Mesendoderm (in vitro differentiated cells): ENCODE measurements around the gene FLRT2.

ENCODE experiments used
- DNase-seq: peaks from one replicate; pipeline ENCODE4 v3.0.0; 2013
- H2AK5ac ChIP-seq: 2 replicates; pipeline ENCODE4 v1.6.1; 2013; ENCODE audit warnings: low read length, inconsistent platforms
- H2BK120ac ChIP-seq: 2 replicates; pipeline ENCODE4 v1.6.1; 2013; ENCODE audit warnings: low read depth, mild to moderate bottlenecking, low read length, moderate library complexity, mixed read lengths
- H2BK15ac ChIP-seq: replicated peaks from 2 replicates; pipeline ENCODE4 v1.6.1; 2013; ENCODE audit warnings: low read depth, mild to moderate bottlenecking, moderate library complexity
- H2BK5ac ChIP-seq: 2 replicates; pipeline ENCODE4 v1.6.1; 2013; ENCODE audit warnings: low read length, inconsistent platforms
- H3K18ac ChIP-seq: 2 replicates; pipeline ENCODE4 v1.6.1; 2013; ENCODE audit warnings: mild to moderate bottlenecking, low read length, mixed read lengths
- H3K23ac ChIP-seq: one replicate; pipeline ENCODE4 v1.6.1; 2013; ENCODE audit warnings: low read length
- H3K27ac ChIP-seq: 2 replicates; pipeline ENCODE4 v1.5.1; 2013; ENCODE audit warnings: low read depth, mild to moderate bottlenecking, inconsistent platforms, low read length, moderate library complexity
- H3K27me3 ChIP-seq: 2 replicates; pipeline ENCODE4 v1.6.1; 2013; ENCODE audit warnings: low read length, control low read depth, mild to moderate bottlenecking, inconsistent platforms; ENCODE audit not compliant: insufficient read depth, poor library complexity
- H3K36me3 ChIP-seq: 2 replicates; pipeline ENCODE4 v1.6.1; 2013; ENCODE audit warnings: low read length, inconsistent platforms; ENCODE audit not compliant: control insufficient read depth, insufficient read depth
- H3K4ac ChIP-seq: one replicate; pipeline ENCODE4 v1.6.1; 2013; ENCODE audit warnings: low read depth, mild to moderate bottlenecking, low read length, moderate library complexity
- H3K4me1 ChIP-seq: 2 replicates; pipeline ENCODE4 v1.6.1; 2013; ENCODE audit warnings: low read depth, low read length, inconsistent platforms; ENCODE audit not compliant: control insufficient read depth
- H3K4me2 ChIP-seq: 2 replicates; pipeline ENCODE4 v1.6.1; 2013; ENCODE audit warnings: low read length
- H3K4me3 ChIP-seq: 2 replicates; pipeline ENCODE4 v1.5.1; 2013; ENCODE audit warnings: mild to moderate bottlenecking, low read length
- H3K56ac ChIP-seq: one replicate; pipeline ENCODE4 v1.6.1; 2013; ENCODE audit warnings: low read length
- H3K79me1 ChIP-seq: 2 replicates; pipeline ENCODE4 v1.6.1; 2013; ENCODE audit warnings: low read length, inconsistent platforms
- H3K79me2 ChIP-seq: 2 replicates; pipeline ENCODE4 v1.6.1; 2013; ENCODE audit warnings: mild to moderate bottlenecking, low read length; ENCODE audit not compliant: control insufficient read depth, insufficient read depth
- H3K9ac ChIP-seq: 2 replicates; pipeline ENCODE4 v1.6.1; 2013; ENCODE audit warnings: low read length, inconsistent platforms
- H4K5ac ChIP-seq: one replicate; pipeline ENCODE4 v1.6.1; 2013; ENCODE audit warnings: low read length
- H4K8ac ChIP-seq: one replicate; pipeline ENCODE4 v1.6.1; 2013; ENCODE audit warnings: low read depth, mild to moderate bottlenecking, control low read depth, low read length, moderate library complexity
- WGBS: extraction: QIAGEN DNeasy Blood & Tissue Kit; methylation state at CpG from one replicate; pipeline ENCODE4 v1.1.7; 2013; ENCODE audit warnings: low lambda C conversion rate, missing lambda C conversion rate; ENCODE audit not compliant: insufficient coverage; ENCODE audit errors: extremely low coverage; 5-methylcytosine and 5-hydroxymethylcytosine counted together

FLRT2 gene

DNA sequence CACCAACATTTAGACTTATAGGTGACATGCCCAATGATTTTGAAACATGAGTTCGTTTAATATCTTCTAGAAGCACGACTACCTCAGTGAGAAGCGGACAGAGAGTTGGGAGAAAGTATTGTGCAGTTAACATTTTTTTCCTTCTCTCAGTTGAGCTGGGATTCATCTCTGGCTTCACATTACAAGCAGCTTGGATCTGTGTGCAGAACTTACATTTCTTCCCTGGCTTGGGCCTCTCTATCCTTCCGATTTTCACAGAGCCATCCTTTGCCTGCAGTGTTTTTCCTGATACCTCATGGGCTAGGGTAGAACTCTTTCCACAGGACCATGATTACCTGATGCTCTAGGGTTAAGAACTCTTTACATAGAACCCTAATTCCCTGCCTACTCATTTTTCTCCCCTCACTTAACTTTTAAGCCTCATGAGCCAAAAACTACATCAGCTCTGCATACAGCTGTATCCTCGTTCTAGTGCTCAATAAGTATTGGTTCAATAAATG lies 86.5 kb downstream of the FLRT2 start:
- no CpG with 5 or more reads among the region's 5 CpGs for WGBS
- no peak overlapping the region for H3K56ac ChIP-seq

DNA sequence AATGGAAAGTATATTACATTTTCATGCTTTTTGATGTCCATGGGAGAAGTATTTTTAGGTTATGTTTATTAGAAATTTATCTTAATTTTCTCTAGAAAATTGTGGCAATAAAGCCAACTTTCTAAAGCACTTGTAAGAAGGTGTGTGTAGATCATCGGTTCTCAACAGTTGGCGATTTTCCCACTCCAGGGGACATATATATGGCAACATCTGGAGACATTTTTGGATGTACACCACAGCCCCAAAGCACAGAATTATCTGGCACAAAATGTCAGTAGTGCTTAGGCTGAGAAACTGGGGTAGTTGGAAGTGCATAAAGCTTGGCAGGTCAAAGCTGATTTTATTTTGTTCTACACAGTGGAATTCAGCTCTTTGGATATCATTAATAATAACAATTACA lies 86.9 kb downstream of the FLRT2 start:
- Histone ChIP-seq H3K23ac (no peak overlapping the region), H3K4ac (no peak overlapping the region), H4K8ac (no peak overlapping the region), H3K9ac (no peak overlapping the region), H2BK5ac (no peak overlapping the region), H3K27ac (no peak overlapping the region), H3K18ac (no peak overlapping the region), H3K4me1 (peaks cover 2% of the 10 kb centered on the region), H3K4me2 (no peak overlapping the region), H3K4me3 (no peak overlapping the region), H3K79me1 (no peaks in the 10 kb centered on the region), H3K27me3 (no peaks in the 10 kb centered on the region), H2BK15ac (peak overlapping the region; percentile 92), H4K5ac (no peak overlapping the region), H2AK5ac (no peak overlapping the region), H3K56ac (no peak overlapping the region), H2BK120ac (no peak overlapping the region), H3K79me2 (no peaks in the 10 kb centered on the region), H3K36me3 (no peaks in the 10 kb centered on the region)
- no peak for DNase-seq
- WGBS = no CpG with 5 or more reads among the region's 2 CpGs

More for the DNA sequence above, 86.5 kb downstream of the FLRT2 start:
- Histone ChIP-seq H2AK5ac (no peak overlapping the region), H3K36me3 (no peaks in the 10 kb centered on the region), H3K27ac (no peak overlapping the region), H3K4ac (no peak overlapping the region), H3K79me2 (no peaks in the 10 kb centered on the region), H3K9ac (no peak overlapping the region), H3K4me1 (peaks cover 2% of the 10 kb centered on the region), H3K4me2 (no peak overlapping the region), H3K18ac (no peak overlapping the region), H3K79me1 (no peaks in the 10 kb centered on the region), H3K4me3 (no peak overlapping the region), H4K5ac (no peak overlapping the region), H2BK120ac (no peak overlapping the region), H2BK5ac (no peak overlapping the region), H2BK15ac (no peak overlapping the region), H3K23ac (no peak overlapping the region), H3K27me3 (no peaks in the 10 kb centered on the region), H4K8ac (no peak overlapping the region)
- no peak for DNase-seq

- no peak overlapping the region for H3K4me3 ChIP-seq
- H4K8ac ChIP-seq = no peak overlapping the region
- H3K36me3 ChIP-seq = no peaks in the 10 kb centered on the region
- H3K9ac ChIP-seq = no peak overlapping the region
- no peaks in the 10 kb centered on the region for H3K27me3 ChIP-seq
- peak; percentile 30 for DNase-seq
- no peaks in the 10 kb centered on the region for H3K79me2 ChIP-seq
- H4K5ac ChIP-seq = no peak overlapping the region
- no peak overlapping the region for H3K4me2 ChIP-seq
- no peak overlapping the region for H2AK5ac ChIP-seq
- H3K27ac ChIP-seq = no peak overlapping the region
- H3K4me1 ChIP-seq = peaks cover 2% of the 10 kb centered on the region
- H3K56ac ChIP-seq = no peak overlapping the region
- H3K23ac ChIP-seq = no peak overlapping the region
- no peak overlapping the region for H3K18ac ChIP-seq
- H3K79me1 ChIP-seq = no peaks in the 10 kb centered on the region
- H2BK5ac ChIP-seq = no peak overlapping the region
- no CpG with 5 or more reads among the region's 2 CpGs for WGBS
- H2BK120ac ChIP-seq = no peak overlapping the region
- H2BK15ac ChIP-seq = no peak overlapping the region
- no peak overlapping the region for H3K4ac ChIP-seq
Measured at GRCh38 chr14:85617791-85618190, 87.8 kb downstream of the FLRT2 start.

DNA sequence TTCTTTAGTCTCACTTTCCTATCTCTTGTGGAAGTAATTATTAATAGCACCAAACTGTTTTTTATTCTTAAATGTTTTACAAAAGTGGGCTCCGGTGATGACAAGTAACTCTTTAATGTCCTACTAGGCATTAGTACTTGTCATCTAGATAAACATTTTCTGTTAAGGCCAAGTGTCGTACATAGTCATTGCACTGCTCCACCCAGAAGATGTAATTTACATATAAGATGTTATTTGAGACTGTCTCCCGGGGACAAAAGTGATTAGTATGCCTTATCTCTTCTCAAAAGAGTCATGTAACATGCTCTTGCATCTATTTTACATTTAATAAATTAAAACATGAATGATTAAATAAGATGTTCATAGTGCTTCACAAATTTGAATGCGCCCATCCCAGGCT lies 88.4 kb downstream of the FLRT2 start:
- no peak overlapping the region for H3K9ac ChIP-seq
- no peak for DNase-seq
- H2BK15ac ChIP-seq = no peak overlapping the region
- no peak overlapping the region for H2AK5ac ChIP-seq
- no CpG with 5 or more reads among the region's 4 CpGs for WGBS
- no peak overlapping the region for H4K5ac ChIP-seq
- no peaks in the 10 kb centered on the region for H3K27me3 ChIP-seq
- H2BK5ac ChIP-seq = no peak overlapping the region
- no peak overlapping the region for H3K4me2 ChIP-seq
- no peaks in the 10 kb centered on the region for H3K79me2 ChIP-seq
- H3K36me3 ChIP-seq = no peaks in the 10 kb centered on the region
- no peaks in the 10 kb centered on the region for H3K79me1 ChIP-seq
- no peak overlapping the region for H3K4me3 ChIP-seq
- no peak overlapping the region for H3K27ac ChIP-seq
- peaks cover 2% of the 10 kb centered on the region for H3K4me1 ChIP-seq
- no peak overlapping the region for H3K56ac ChIP-seq
- no peak overlapping the region for H2BK120ac ChIP-seq
- H3K23ac ChIP-seq = no peak overlapping the region
- no peak overlapping the region for H3K4ac ChIP-seq
- no peak overlapping the region for H3K18ac ChIP-seq
- no peak overlapping the region for H4K8ac ChIP-seq

- Histone ChIP-seq H4K5ac (no peak overlapping the region), H3K23ac (no peak overlapping the region), H2BK120ac (peak overlapping the region; percentile 36), H3K79me1 (no peaks in the 10 kb centered on the region), H3K4me1 (peaks cover 2% of the 10 kb centered on the region), H2AK5ac (no peak overlapping the region), H3K4me2 (no peak overlapping the region), H4K8ac (peak overlapping the region; percentile 39), H3K4me3 (no peak overlapping the region), H3K4ac (no peak overlapping the region), H3K27me3 (no peaks in the 10 kb centered on the region), H3K18ac (peak overlapping the region; percentile 53), H3K36me3 (no peaks in the 10 kb centered on the region), H2BK5ac (no peak overlapping the region), H3K9ac (no peak overlapping the region), H3K56ac (no peak overlapping the region), H3K27ac (no peak overlapping the region), H2BK15ac (no peak overlapping the region), H3K79me2 (no peaks in the 10 kb centered on the region)
- DNase-seq = no peak
- WGBS = no CpG with 5 or more reads among the region's 3 CpGs
Measured at GRCh38 chr14:85618978-85619377, 89.0 kb downstream of the FLRT2 start.

- H3K4me3 ChIP-seq = no peak overlapping the region
- DNase-seq = peak; percentile 76
- no peaks in the 10 kb centered on the region for H3K27me3 ChIP-seq
- no peak overlapping the region for H2BK15ac ChIP-seq
- H3K9ac ChIP-seq = no peak overlapping the region
- H3K4me1 ChIP-seq = peaks cover 2% of the 10 kb centered on the region
- H2BK120ac ChIP-seq = no peak overlapping the region
- H3K79me1 ChIP-seq = no peaks in the 10 kb centered on the region
- H3K56ac ChIP-seq = no peak overlapping the region
- no peak overlapping the region for H2BK5ac ChIP-seq
- no peak overlapping the region for H3K4me2 ChIP-seq
- H3K79me2 ChIP-seq = no peaks in the 10 kb centered on the region
- WGBS = no CpG with 5 or more reads among the region's 6 CpGs
- no peak overlapping the region for H3K18ac ChIP-seq
- H2AK5ac ChIP-seq = no peak overlapping the region
- no peak overlapping the region for H4K8ac ChIP-seq
- no peak overlapping the region for H4K5ac ChIP-seq
- no peak overlapping the region for H3K4ac ChIP-seq
- H3K27ac ChIP-seq = no peak overlapping the region
- H3K23ac ChIP-seq = no peak overlapping the region
- no peaks in the 10 kb centered on the region for H3K36me3 ChIP-seq
Measured at GRCh38 chr14:85619851-85620250, 89.9 kb downstream of the FLRT2 start.
